Activated naive CD8-positive, alpha-beta T cell treated with anti-CD3 and anti-CD28 coated beads, Interleukin-2, amount 10 ng/mL, durations not matched to agents 7 days and 5 days (primary cell): ENCODE data around the gene PCDHB6. TPM values are rescaled to one million over a fixed set of nuclear protein-coding genes. Genes with fewer than 3 reads are reported as not detected.
"Not testable (repeated sequence)": the region's sequence is repeated elsewhere in the genome, so short reads cannot be mapped to it uniquely, and the experiment has no call there.

ENCODE experiments used
- ATAC-seq: fragments of 150-1000 bp; cut with Tn5 transposase; one replicate; pipeline ENCODE4 v1.10.0; 2021; ENCODE audit warnings: low read depth, moderate library complexity
- POLR2A ChIA-PET: fragments of 350-600 bp; sonication (Branson Sonifier 250); formaldehyde crosslinking; loops from one replicate; lab custom pipeline; 2021; ENCODE audit warnings: antibody characterized with exemption; lab: Charles Lee
- DNase-seq: peaks from one replicate; pipeline ENCODE4 v3.0.0; 2021
- H3K27ac Mint-ChIP-seq: one replicate; pipeline ENCODE4 v1.8.0; 2022; ENCODE audit warnings: mild to moderate bottlenecking, mixed read lengths
- H3K27me3 Mint-ChIP-seq: one replicate; pipeline ENCODE4 v1.8.0; 2022; ENCODE audit warnings: mild to moderate bottlenecking, moderate library complexity, mixed read lengths
- H3K36me3 Mint-ChIP-seq: one replicate; pipeline ENCODE4 v1.8.0; 2021; ENCODE audit warnings: mild to moderate bottlenecking, mixed read lengths
- H3K4me1 Mint-ChIP-seq: one replicate; pipeline ENCODE4 v1.8.0; 2021; ENCODE audit warnings: mixed read lengths
- H3K4me3 Mint-ChIP-seq: one replicate; pipeline ENCODE4 v1.8.0; 2022; ENCODE audit warnings: mild to moderate bottlenecking, moderate library complexity, mixed read lengths
- H3K9me3 Mint-ChIP-seq: one replicate; pipeline ENCODE4 v1.8.0; 2021; ENCODE audit warnings: mixed read lengths
- total RNA-seq, 2 experiments: library from RNA; stranded (reverse); gene quantifications; one replicate each; pipeline ENCODE4 v1.2.3, GENCODE V29; 2021

PCDHB6 gene
- total RNA-seq, 2 experiments from 2014 or later: not detected

DNA sequence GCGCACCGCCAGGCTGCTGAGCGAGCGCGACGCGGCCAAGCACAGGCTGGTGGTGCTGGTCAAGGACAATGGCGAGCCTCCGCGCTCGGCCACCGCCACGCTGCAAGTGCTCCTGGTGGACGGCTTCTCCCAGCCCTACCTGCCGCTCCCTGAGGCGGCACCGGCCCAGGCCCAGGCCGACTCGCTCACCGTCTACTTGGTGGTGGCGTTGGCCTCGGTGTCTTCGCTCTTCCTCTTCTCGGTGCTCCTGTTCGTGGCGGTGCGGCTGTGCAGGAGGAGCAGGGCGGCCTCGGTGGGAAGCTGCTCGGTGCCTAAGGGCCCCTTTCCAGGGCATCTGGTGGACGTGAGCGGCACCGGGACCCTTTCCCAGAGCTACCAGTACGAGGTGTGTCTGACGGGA, 51.8 kb downstream of the PCDHB6 start:
- H3K4me3 Mint-ChIP-seq, POLR2A ChIA-PET, DNase-seq, H3K27me3 Mint-ChIP-seq, ATAC-seq, H3K4me1 Mint-ChIP-seq, H3K27ac Mint-ChIP-seq, H3K36me3 Mint-ChIP-seq: not testable (repeated sequence)
- peaks cover 14% of the 10 kb centered on the region for H3K9me3 Mint-ChIP-seq

Other genes starting within 250 kb of the PCDHB6 start
- gene PCDHAC1, start 223.8 kb upstream of the PCDHB6 start, total RNA-seq: not detected
- gene PCDHAC2, start 183.6 kb upstream of the PCDHB6 start, total RNA-seq: not detected
- gene PCDHB1, start 98.7 kb upstream of the PCDHB6 start, total RNA-seq: not detected
- gene PCDHB2, start 55.4 kb upstream of the PCDHB6 start, total RNA-seq: not detected
- not detected for gene PCDHB3, start 49.6 kb upstream of the PCDHB6 start, total RNA-seq
- not detected for gene PCDHB4, start 28.2 kb upstream of the PCDHB6 start, total RNA-seq
- not detected for gene PCDHB5, start 14.9 kb upstream of the PCDHB6 start, total RNA-seq
- gene PCDHB7, start 22.6 kb downstream of the PCDHB6 start, total RNA-seq: not detected
- not detected for gene PCDHB8, start 27.7 kb downstream of the PCDHB6 start, total RNA-seq
- gene PCDHB16, start 32.3 kb downstream of the PCDHB6 start, total RNA-seq: not detected
- not detected for gene PCDHB9, start 37.1 kb downstream of the PCDHB6 start, total RNA-seq
- gene PCDHB10, start 42.3 kb downstream of the PCDHB6 start, total RNA-seq: not detected
- not detected for gene PCDHB11, start 49.6 kb downstream of the PCDHB6 start, total RNA-seq
- not detected for gene PCDHB12, start 58.7 kb downstream of the PCDHB6 start, total RNA-seq
- gene PCDHB13, start 63.9 kb downstream of the PCDHB6 start, total RNA-seq: not detected
- gene PCDHB14, start 73.3 kb downstream of the PCDHB6 start, total RNA-seq: under 1 TPM in 1 of 2 experiments, not detected in 1; 0.06 TPM
- under 1 TPM in 1 of 2 experiments, not detected in 1; 0.06 TPM for gene PCDHB15, start 95.3 kb downstream of the PCDHB6 start, total RNA-seq
- 1 to 10 TPM in 1 of 2 experiments, under 1 TPM in 1; 0.99 to 1.3 TPM for gene SLC25A2, start 154.0 kb downstream of the PCDHB6 start, total RNA-seq
- gene TAF7, start 170.7 kb downstream of the PCDHB6 start, total RNA-seq: 10 to 100 TPM; 86.2 to 95.9 TPM
- under 1 TPM; 0.11 to 0.31 TPM for gene PCDHGA1, start 180.5 kb downstream of the PCDHB6 start, total RNA-seq
- gene PCDHGA2, start 188.7 kb downstream of the PCDHB6 start, total RNA-seq: under 1 TPM; 0.08 to 0.09 TPM
- under 1 TPM in 1 of 2 experiments, not detected in 1; 0.14 TPM for gene PCDHGA3, start 193.8 kb downstream of the PCDHB6 start, total RNA-seq
- gene PCDHGB1, start 200.0 kb downstream of the PCDHB6 start, total RNA-seq: not detected
- gene PCDHGA4, start 205.0 kb downstream of the PCDHB6 start, total RNA-seq: under 1 TPM; 0.25 to 0.28 TPM
- under 1 TPM; 0.64 to 0.88 TPM for gene PCDHGB2, start 209.9 kb downstream of the PCDHB6 start, total RNA-seq
- under 1 TPM; 0.23 to 0.30 TPM for gene PCDHGA5, start 214.1 kb downstream of the PCDHB6 start, total RNA-seq
- gene PCDHGB3, start 220.2 kb downstream of the PCDHB6 start, total RNA-seq: under 1 TPM; 0.44 to 0.82 TPM
- gene PCDHGA6, start 223.8 kb downstream of the PCDHB6 start, total RNA-seq: under 1 TPM; 0.28 to 0.33 TPM
- under 1 TPM; 0.26 to 0.28 TPM for gene PCDHGA7, start 232.7 kb downstream of the PCDHB6 start, total RNA-seq
- gene PCDHGB4, start 237.6 kb downstream of the PCDHB6 start, total RNA-seq: under 1 TPM in 1 of 2 experiments, not detected in 1; 0.11 TPM
- gene PCDHGA8, start 242.6 kb downstream of the PCDHB6 start, total RNA-seq: under 1 TPM; 0.09 to 0.11 TPM
- not detected for gene PCDHGB5, start 247.9 kb downstream of the PCDHB6 start, total RNA-seq